HepG2 (cell line): ENCODE measurements around the gene SULT2B1. TPM values are rescaled to one million over a fixed set of nuclear protein-coding genes. Genes with fewer than 3 reads are reported as not detected.
A peak's percentile ranks its signal among the peaks of the same experiment; 100 is the strongest.

Source experiments
- AGO2 ChIP-seq: fragments of 200-400 bp; formaldehyde crosslinking; optimal IDR thresholded peaks from 2 replicates; pipeline ENCODE3; 2017; ENCODE audit warnings: mild to moderate bottlenecking, low read depth, low read length, moderate library complexity
- CHD2 ChIP-seq: IDR thresholded peaks from 2 replicates; pipeline ENCODE4 v1.6.1; 2011; ENCODE audit warnings: low read depth, low read length, improper control_type of control experiment
- HNRNPH1 ChIP-seq: fragments of 200-400 bp; formaldehyde crosslinking; optimal IDR thresholded peaks from 2 replicates; pipeline ENCODE3; 2017; ENCODE audit warnings: mild to moderate bottlenecking, low read depth, low read length
- MXD4 ChIP-seq: IDR thresholded peaks from 2 replicates; pipeline ENCODE4 v1.6.1; 2016; ENCODE audit warnings: mild to moderate bottlenecking, missing biosample characterization, missing genetic modification reagents
- NFIB ChIP-seq: sonication (generic); formaldehyde crosslinking; IDR thresholded peaks from 2 replicates; pipeline ENCODE4 v1.9.0; 2021; ENCODE audit warnings: missing genetic modification reagents, mild to moderate bottlenecking, borderline replicate concordance
- NR2F6 ChIP-seq, 2 experiments: IDR thresholded peaks; 2 replicates each; pipeline ENCODE4 v1.6.1; 2016; ENCODE audit warnings: antibody characterized with exemption in 1 of 2, mild to moderate bottlenecking in 1 of 2
- POLR2A ChIP-seq, 2 experiments: IDR thresholded peaks; 2 replicates each; pipeline ENCODE4 v1.6.1; 2011; ENCODE audit warnings: low read depth in 2 of 2, low read length in 2 of 2, mild to moderate bottlenecking in 1 of 2, moderate library complexity in 1 of 2; ENCODE audit not compliant: insufficient read depth in 1 of 2
- YEATS2 ChIP-seq: sonication (generic); formaldehyde crosslinking; IDR thresholded peaks from 2 replicates; pipeline ENCODE4 v1.4.0; 2020; ENCODE audit warnings: missing genetic modification reagents, borderline replicate concordance
- ZMAT3 ChIP-seq: sonication (generic); formaldehyde crosslinking; conservative IDR thresholded peaks from 2 replicates; pipeline ENCODE4 v1.7.0; 2021; ENCODE audit warnings: missing genetic modification reagents
- ZNF264 ChIP-seq: sonication (generic); formaldehyde crosslinking; IDR thresholded peaks from 2 replicates; pipeline ENCODE4 v1.4.0; 2020; ENCODE audit warnings: missing genetic modification reagents
- ZNF430 ChIP-seq: sonication (generic); formaldehyde crosslinking; IDR thresholded peaks from 2 replicates; pipeline ENCODE4 v1.9.0; 2021; ENCODE audit warnings: mild to moderate bottlenecking, missing genetic modification reagents
- ZNF652 ChIP-seq: IDR thresholded peaks from 2 replicates; pipeline ENCODE4 v1.6.1; 2016; ENCODE audit warnings: low read depth, borderline replicate concordance
- polyA plus RNA-seq, 8 experiments: library from polyadenylated mRNA; depleted of rRNA in 3 of 8; stranded (reverse) in 7 of 8; unstranded in 1 of 8; fragments of >200 nt; fragmentation: Illumina TruSeq in 4 of 8; extraction: Trizol in 4 of 8; gene quantifications; 2 replicates each; pipeline versions ENCODE4 v1.2.1 to v1.2.3, GENCODE V29; 2011 to 2016; ENCODE audit warnings: low read depth in 4 of 8, missing spikeins in 1 of 8, mixed read lengths in 1 of 8; ENCODE audit not compliant: insufficient read depth in 1 of 8
- total RNA-seq, 5 experiments: library from RNA; depleted of rRNA; stranded (reverse); fragments of >200 nt; fragmentation: Illumina TruSeq; extraction: Trizol; gene quantifications; 2 replicates each; pipeline ENCODE4 v1.2.3, GENCODE V29; 2016; ENCODE audit warnings: low read depth in 1 of 5
- TF ChIP-seq, protein P1 (sequence below): sonication (generic); formaldehyde crosslinking; IDR thresholded peaks from 2 replicates; pipeline ENCODE4 v1.4.0; 2020; ENCODE audit warnings: mild to moderate bottlenecking, missing genetic modification reagents

SULT2B1 gene
- total and polyA plus RNA-seq, 2 of the 13 experiments (the other 11 are each of a cell fraction or from before 2014, with no cell fraction given): 0.13 TPM; not detected in 1

GRCh38 chr19:48635263-48635965, 83.4 kb downstream of the SULT2B1 start (continued):
- TF ChIP-seq, protein P1, sequence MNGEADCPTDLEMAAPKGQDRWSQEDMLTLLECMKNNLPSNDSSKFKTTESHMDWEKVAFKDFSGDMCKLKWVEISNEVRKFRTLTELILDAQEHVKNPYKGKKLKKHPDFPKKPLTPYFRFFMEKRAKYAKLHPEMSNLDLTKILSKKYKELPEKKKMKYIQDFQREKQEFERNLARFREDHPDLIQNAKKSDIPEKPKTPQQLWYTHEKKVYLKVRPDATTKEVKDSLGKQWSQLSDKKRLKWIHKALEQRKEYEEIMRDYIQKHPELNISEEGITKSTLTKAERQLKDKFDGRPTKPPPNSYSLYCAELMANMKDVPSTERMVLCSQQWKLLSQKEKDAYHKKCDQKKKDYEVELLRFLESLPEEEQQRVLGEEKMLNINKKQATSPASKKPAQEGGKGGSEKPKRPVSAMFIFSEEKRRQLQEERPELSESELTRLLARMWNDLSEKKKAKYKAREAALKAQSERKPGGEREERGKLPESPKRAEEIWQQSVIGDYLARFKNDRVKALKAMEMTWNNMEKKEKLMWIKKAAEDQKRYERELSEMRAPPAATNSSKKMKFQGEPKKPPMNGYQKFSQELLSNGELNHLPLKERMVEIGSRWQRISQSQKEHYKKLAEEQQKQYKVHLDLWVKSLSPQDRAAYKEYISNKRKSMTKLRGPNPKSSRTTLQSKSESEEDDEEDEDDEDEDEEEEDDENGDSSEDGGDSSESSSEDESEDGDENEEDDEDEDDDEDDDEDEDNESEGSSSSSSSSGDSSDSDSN (CRISPR knock-in tag): peak; percentile 34; the same call in 1 of the 2 replicates
- no peak for TF ChIP-seq ZMAT3 (CRISPR knock-in tag)
- TF ChIP-seq ZNF430 (CRISPR knock-in tag): no peak
- no peak for TF ChIP-seq ZNF652 (CRISPR knock-in tag)
- no peak for TF ChIP-seq HNRNPH1
- no peak for TF ChIP-seq MXD4 (CRISPR knock-in tag)
- TF ChIP-seq NFIB (CRISPR knock-in tag): no peak
- no peak for TF ChIP-seq CHD2
- TF ChIP-seq AGO2: no peak
- TF ChIP-seq POLR2A (IDR thresholded peaks at IDR 0.05; ENCODE audit: insufficient read depth in 1 of 2, low read depth in 2 of 2, low read length in 2 of 2): peak; percentile 59 to 85
- no peak for TF ChIP-seq YEATS2 (CRISPR knock-in tag)
- no peak for TF ChIP-seq ZNF264 (CRISPR knock-in tag)
- no peak for TF ChIP-seq NR2F6 (IDR thresholded peaks at IDR 0.05)
- TF ChIP-seq NR2F6 (CRISPR knock-in tag; IDR thresholded peaks at IDR 0.05): no peak
